Measurements from ENCODE around the gene FCN1.
"Not testable (repeated sequence)": the region's sequence is repeated elsewhere in the genome, so short reads cannot be mapped to it uniquely, and the experiment has no call there.

The FCN1 gene

GRCh38 chr9:134917431-134918373, at the start of gene FCN1:
Gene FCN1, minus strand, starts transcription at chr9:134917912. Its CDS starts 41 bp downstream, at chr9:134917871.
- DNase-seq (ENCODE audit: low spot score) = no peak

- no peak for DNase-seq (ENCODE audit: low spot score)
Measured at GRCh38 chr9:134966697-134967546, 49.2 kb upstream of the FCN1 start.

GRCh38 chr9:134966270-134966669, 48.6 kb upstream of the FCN1 start:
- DNase-seq (ENCODE audit: low spot score) = no peak

- no peak for DNase-seq (ENCODE audit: low spot score)
Measured at GRCh38 chr9:134965851-134966250, 48.1 kb upstream of the FCN1 start.

GRCh38 chr9:134965411-134965810, 47.7 kb upstream of the FCN1 start:
- DNase-seq (ENCODE audit: low spot score) = no peak

GRCh38 chr9:134964271-134965055, 46.8 kb upstream of the FCN1 start:
- no peak for DNase-seq (ENCODE audit: low spot score)

GRCh38 chr9:134963546-134963945, 45.8 kb upstream of the FCN1 start:
- DNase-seq (ENCODE audit: low spot score) = no peak

- no peak for DNase-seq (ENCODE audit: low spot score)
Measured at GRCh38 chr9:134962973-134963364, 45.3 kb upstream of the FCN1 start.

- DNase-seq (ENCODE audit: low spot score) = no peak
Measured at GRCh38 chr9:134962065-134962972, 44.6 kb upstream of the FCN1 start.

- DNase-seq (ENCODE audit: low spot score) = no peak
Measured at GRCh38 chr9:134961331-134962064, 43.8 kb upstream of the FCN1 start.

- DNase-seq (ENCODE audit: low spot score) = no peak
Measured at GRCh38 chr9:134960701-134961181, 43.0 kb upstream of the FCN1 start.

GRCh38 chr9:134959971-134960310, 42.2 kb upstream of the FCN1 start:
- DNase-seq (ENCODE audit: low spot score) = no peak

GRCh38 chr9:134959126-134959970, 41.6 kb upstream of the FCN1 start:
- DNase-seq (ENCODE audit: low spot score) = no peak

GRCh38 chr9:134957945-134958227, 40.2 kb upstream of the FCN1 start:
- no peak for DNase-seq (ENCODE audit: low spot score)

GRCh38 chr9:134957165-134957944, 39.6 kb upstream of the FCN1 start:
- DNase-seq (ENCODE audit: low spot score) = no peak

GRCh38 chr9:134956387-134956786, 38.7 kb upstream of the FCN1 start:
- DNase-seq (ENCODE audit: low spot score) = not testable (repeated sequence)

- no peak for DNase-seq (ENCODE audit: low spot score)
Measured at GRCh38 chr9:134955801-134956200, 38.1 kb upstream of the FCN1 start.

GRCh38 chr9:134955156-134955555, 37.4 kb upstream of the FCN1 start:
- DNase-seq (ENCODE audit: low spot score) = no peak

GRCh38 chr9:134951994-134952393, 34.3 kb upstream of the FCN1 start:
- DNase-seq (ENCODE audit: low spot score) = no peak

Data from hematopoietic multipotent progenitor cell treated with erythropoietin and hydrocortisone succinate and interleukin-3 and kit ligand, for 15 days (in vitro differentiated cells).